Measurements from ENCODE around the gene AUH. TPM values are rescaled to one million over a fixed set of nuclear protein-coding genes. Genes with fewer than 3 reads are reported as not detected.

Gene AUH
- total RNA-seq, 1 donor from 2014 or later: 14.0 TPM

DNA sequence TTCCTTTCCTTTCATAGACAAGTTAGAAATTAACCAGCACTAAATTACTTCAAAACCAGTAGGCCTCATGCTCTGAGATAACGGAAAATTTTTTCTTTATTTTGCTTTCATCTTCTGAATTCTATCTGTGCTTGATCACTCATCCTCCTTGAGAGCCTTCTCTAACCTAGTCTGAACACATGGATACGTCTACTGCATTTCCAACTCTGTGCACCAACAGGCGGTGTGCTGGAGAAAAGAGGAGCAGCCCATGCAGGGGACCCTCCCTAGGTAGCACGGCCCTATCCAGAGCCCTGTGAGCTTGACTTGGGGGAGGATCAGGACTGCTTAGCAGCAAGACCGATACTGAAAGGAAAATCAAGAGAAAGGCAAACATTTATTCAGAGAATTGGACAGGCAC, 149.8 kb downstream of the AUH start:
- intact Hi-C loops (cut with micrococcal nuclease): no loop called here

DNA sequence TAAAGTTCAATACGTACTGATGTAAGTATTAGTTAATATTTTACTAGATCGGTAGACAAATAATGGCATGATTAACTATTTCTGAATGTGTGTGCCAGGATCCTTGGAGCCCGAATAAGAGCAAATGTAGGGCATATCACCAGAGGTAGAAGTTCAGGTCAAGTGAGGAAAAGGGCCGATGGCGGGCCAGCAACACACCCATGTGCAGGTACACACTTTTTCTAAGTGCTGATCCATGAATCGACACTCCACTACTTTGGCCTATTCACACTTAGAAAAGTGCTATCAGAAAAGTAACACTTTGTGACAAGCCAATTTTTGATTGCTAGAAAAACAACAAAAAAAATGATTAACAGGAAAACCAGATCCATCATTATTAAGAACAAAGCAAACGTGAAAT, 150.3 kb downstream of the AUH start:
- intact Hi-C loops (cut with micrococcal nuclease): no loop called here
- ATAC-seq (ENCODE audit: low read depth) (no peak), DNase-seq (no peak)
- peaks cover 35% of the 10 kb centered on the region for H3K4me1 Mint-ChIP-seq
- no peaks in the 10 kb centered on the region for H3K9me3 Mint-ChIP-seq
- H3K27ac Mint-ChIP-seq: no peak overlapping the region
- TF ChIP-seq, protein P1, sequence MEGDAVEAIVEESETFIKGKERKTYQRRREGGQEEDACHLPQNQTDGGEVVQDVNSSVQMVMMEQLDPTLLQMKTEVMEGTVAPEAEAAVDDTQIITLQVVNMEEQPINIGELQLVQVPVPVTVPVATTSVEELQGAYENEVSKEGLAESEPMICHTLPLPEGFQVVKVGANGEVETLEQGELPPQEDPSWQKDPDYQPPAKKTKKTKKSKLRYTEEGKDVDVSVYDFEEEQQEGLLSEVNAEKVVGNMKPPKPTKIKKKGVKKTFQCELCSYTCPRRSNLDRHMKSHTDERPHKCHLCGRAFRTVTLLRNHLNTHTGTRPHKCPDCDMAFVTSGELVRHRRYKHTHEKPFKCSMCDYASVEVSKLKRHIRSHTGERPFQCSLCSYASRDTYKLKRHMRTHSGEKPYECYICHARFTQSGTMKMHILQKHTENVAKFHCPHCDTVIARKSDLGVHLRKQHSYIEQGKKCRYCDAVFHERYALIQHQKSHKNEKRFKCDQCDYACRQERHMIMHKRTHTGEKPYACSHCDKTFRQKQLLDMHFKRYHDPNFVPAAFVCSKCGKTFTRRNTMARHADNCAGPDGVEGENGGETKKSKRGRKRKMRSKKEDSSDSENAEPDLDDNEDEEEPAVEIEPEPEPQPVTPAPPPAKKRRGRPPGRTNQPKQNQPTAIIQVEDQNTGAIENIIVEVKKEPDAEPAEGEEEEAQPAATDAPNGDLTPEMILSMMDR (IDR thresholded peaks at IDR 0.05): no peak
- CTCF ChIA-PET: no interaction called here
- H3K27me3 Mint-ChIP-seq: no peaks in the 10 kb centered on the region
- POLR2A ChIA-PET: no interaction called here
- no peak overlapping the region for H3K4me3 Mint-ChIP-seq
- no peaks in the 10 kb centered on the region for H3K36me3 Mint-ChIP-seq (ENCODE audit: low read depth)

More for the DNA sequence above, 149.8 kb downstream of the AUH start:
- TF ChIP-seq, protein P1 (IDR thresholded peaks at IDR 0.05): no peak
- no peaks in the 10 kb centered on the region for H3K27me3 Mint-ChIP-seq
- ATAC-seq (ENCODE audit: low read depth) (no peak), DNase-seq (no peak)
- H3K4me3 Mint-ChIP-seq: no peak overlapping the region
- H3K9me3 Mint-ChIP-seq: no peaks in the 10 kb centered on the region
- ChIA-PET POLR2A (no interaction called here), CTCF (no interaction called here)
- H3K4me1 Mint-ChIP-seq: peaks cover 32% of the 10 kb centered on the region
- H3K27ac Mint-ChIP-seq: no peak overlapping the region
- no peaks in the 10 kb centered on the region for H3K36me3 Mint-ChIP-seq (ENCODE audit: low read depth)

DNA sequence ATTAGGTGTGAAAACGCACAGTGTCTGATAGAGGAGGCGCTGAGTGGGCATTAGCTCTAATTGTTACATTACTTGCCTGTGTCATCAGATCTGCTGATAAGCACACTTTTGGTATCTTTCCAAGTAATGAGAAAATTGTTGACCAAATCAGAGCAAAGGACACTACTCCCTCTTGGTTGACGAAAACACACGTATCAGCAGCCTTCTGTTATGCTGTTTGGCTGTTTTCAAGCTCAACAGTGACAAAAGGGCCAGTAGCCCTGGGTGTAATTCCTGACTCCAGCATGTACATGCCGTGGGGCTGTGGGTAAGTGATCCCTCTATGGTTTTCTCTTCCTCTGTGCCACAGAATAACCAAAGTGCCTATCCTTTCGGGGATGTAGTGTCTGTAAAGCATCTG, 151.4 kb downstream of the AUH start:
- ChIA-PET CTCF (no interaction called here), POLR2A (no interaction called here)
- no peak overlapping the region for H3K4me3 Mint-ChIP-seq
- peaks cover 36% of the 10 kb centered on the region for H3K4me1 Mint-ChIP-seq
- H3K36me3 Mint-ChIP-seq (ENCODE audit: low read depth): no peaks in the 10 kb centered on the region
- H3K27me3 Mint-ChIP-seq: no peaks in the 10 kb centered on the region
- TF ChIP-seq, protein P1 (IDR thresholded peaks at IDR 0.05): no peak
- no peak overlapping the region for H3K27ac Mint-ChIP-seq
- H3K9me3 Mint-ChIP-seq: no peaks in the 10 kb centered on the region
- no peak for ATAC-seq (ENCODE audit: low read depth)
- intact Hi-C loops (cut with micrococcal nuclease): no loop called here
- DNase-seq: no peak

DNA sequence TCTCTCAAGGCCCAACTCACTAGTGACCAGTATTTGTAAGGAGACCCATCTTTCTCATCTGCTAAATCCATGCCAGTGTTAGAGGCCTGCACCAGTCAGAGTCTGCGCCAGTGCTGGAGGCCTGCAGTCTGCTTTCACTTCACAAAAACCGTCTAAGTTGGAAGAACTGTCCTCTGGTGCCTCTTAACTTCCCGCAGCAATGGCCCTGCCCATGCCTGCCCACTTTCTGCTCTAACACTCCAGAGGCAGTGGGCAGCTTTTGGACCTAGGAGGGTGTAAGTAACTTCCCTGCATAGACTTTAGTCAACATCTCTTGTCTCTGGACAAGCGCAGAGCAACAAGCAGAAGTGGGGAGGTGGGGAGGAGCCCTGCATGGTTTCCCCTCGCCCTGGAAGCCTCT, 152.9 kb downstream of the AUH start:
- Mint-ChIP-seq H3K27ac (peak overlapping the region; percentile 83), H3K4me1 (peaks cover 36% of the 10 kb centered on the region), H3K9me3 (no peaks in the 10 kb centered on the region), H3K4me3 (peak overlapping the region; percentile 47), H3K36me3 (ENCODE audit: low read depth) (no peaks in the 10 kb centered on the region), H3K27me3 (no peaks in the 10 kb centered on the region)
- ChIA-PET POLR2A (no interaction called here), CTCF (interaction anchor here (1.4 kb wide), 1 partner anchor 16 kb away, joined by 6 read pairs; no protein-coding TSS in a partner anchor)
- DNase-seq (no peak), ATAC-seq (ENCODE audit: low read depth) (no peak)
- intact Hi-C loops (cut with micrococcal nuclease): loop anchor here (1.0 to 10.0 kb wide), 7 partner anchors 16 to 284 kb away; partner anchors contain the start of gene AUH
- TF ChIP-seq, protein P1 (IDR thresholded peaks at IDR 0.05): no peak

DNA sequence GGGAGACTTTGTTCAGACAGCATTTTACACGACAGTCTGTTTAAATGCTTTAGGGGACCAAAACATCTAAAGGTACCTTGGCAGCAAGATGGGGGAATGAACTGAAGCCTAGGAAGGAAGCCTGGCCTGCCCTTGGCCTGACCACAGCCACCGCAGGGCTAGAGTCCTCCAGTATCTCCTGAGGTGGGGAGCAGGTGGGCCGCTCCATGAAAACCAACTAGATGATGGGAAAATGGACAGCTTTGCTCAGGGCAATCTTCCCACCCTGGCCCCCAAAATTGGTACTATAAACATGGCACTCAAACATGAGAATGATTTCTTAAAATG, 153.3 kb downstream of the AUH start:
- Mint-ChIP-seq H3K4me1 (peaks cover 36% of the 10 kb centered on the region), H3K27ac (peak overlapping the region; percentile 83), H3K9me3 (no peaks in the 10 kb centered on the region), H3K27me3 (no peaks in the 10 kb centered on the region), H3K36me3 (ENCODE audit: low read depth) (no peaks in the 10 kb centered on the region), H3K4me3 (peak overlapping the region; percentile 47)
- ChIA-PET CTCF (interaction anchor here (1.4 kb wide), 1 partner anchor 16 kb away, joined by 6 read pairs; no protein-coding TSS in a partner anchor), POLR2A (interaction anchor here (0.8 to 1.9 kb wide), 5 partner anchors 9 to 152 kb away, joined by 3 to 17 read pairs (median 5); no protein-coding TSS in a partner anchor)
- intact Hi-C loops (cut with micrococcal nuclease): loop anchor here (1.0 to 10.0 kb wide), 7 partner anchors 15 to 284 kb away; partner anchors contain the start of gene AUH
- TF ChIP-seq, protein P1 (IDR thresholded peaks at IDR 0.05): no peak
- ATAC-seq (ENCODE audit: low read depth) (no peak), DNase-seq (no peak)

Measured in activated B cell treated with CpG ODN at 0.5 μM for 24 hours (primary cell).